Stromal cell of bone marrow (primary cell): Measurements from ENCODE around the gene RANGRF.
"Not testable (repeated sequence)": the region's sequence is repeated elsewhere in the genome, so short reads cannot be mapped to it uniquely, and the experiment has no call there.

Experiments
- DNase-seq: peaks from one replicate; pipeline ENCODE4 v3.0.0-alpha.2; 2012; ENCODE audit warnings: low read depth

Gene RANGRF

GRCh38 chr17:8288336-8289102, at the start of gene RANGRF:
Gene RANGRF, plus strand, starts transcription at chr17:8288670. Its CDS starts 119 bp downstream, at chr17:8288789.
- DNase-seq: peak; percentile 68

GRCh38 chr17:8243827-8244226, 44.6 kb upstream of the RANGRF start:
- DNase-seq: no peak

- no peak for DNase-seq
Observed at GRCh38 chr17:8244768-8245167, 43.7 kb upstream of the RANGRF start.

- DNase-seq: peak; percentile 78
Observed at GRCh38 chr17:8248751-8249607, 39.5 kb upstream of the RANGRF start, which contains the start of gene PFAS. Gene PFAS, plus strand, starts transcription at chr17:8249289. Its CDS starts 4,649 bp downstream, at chr17:8253938.

GRCh38 chr17:8249621-8250500, 38.6 kb upstream of the RANGRF start:
- DNase-seq: no peak

GRCh38 chr17:8251411-8251810, 37.1 kb upstream of the RANGRF start:
- not testable (repeated sequence) for DNase-seq

GRCh38 chr17:8253801-8254200, 34.7 kb upstream of the RANGRF start:
- DNase-seq: no peak

GRCh38 chr17:8254881-8255280, 33.6 kb upstream of the RANGRF start:
- DNase-seq: no peak

- DNase-seq: no peak
Observed at GRCh38 chr17:8255499-8255898, 33.0 kb upstream of the RANGRF start.

- DNase-seq: no peak
Observed at GRCh38 chr17:8256291-8256690, 32.2 kb upstream of the RANGRF start.

- no peak for DNase-seq
Observed at GRCh38 chr17:8256691-8257090, 31.8 kb upstream of the RANGRF start.

- DNase-seq: no peak
Observed at GRCh38 chr17:8257801-8258200, 30.7 kb upstream of the RANGRF start.

GRCh38 chr17:8264320-8264719, 24.1 kb upstream of the RANGRF start:
- DNase-seq: no peak

GRCh38 chr17:8264836-8265542, 23.5 kb upstream of the RANGRF start:
- no peak for DNase-seq

- DNase-seq: no peak
Observed at GRCh38 chr17:8266648-8267479, 21.6 kb upstream of the RANGRF start.

GRCh38 chr17:8267480-8268147, 20.9 kb upstream of the RANGRF start:
- DNase-seq: no peak

- no peak for DNase-seq
Observed at GRCh38 chr17:8268550-8269298, 19.7 kb upstream of the RANGRF start.

GRCh38 chr17:8272421-8272820, 16.0 kb upstream of the RANGRF start:
- no peak for DNase-seq

GRCh38 chr17:8273884-8274444, 14.5 kb upstream of the RANGRF start:
- no peak for DNase-seq
